Uterus (tissue), 2 donors: ENCODE data around the gene ZNF101.

Experiments
- CTCF ChIP-seq, 4 experiments: fragments of 200-600 bp in 2 of 4; fragments of 450-650 bp in 2 of 4; sonication (generic) in 2 of 4; IDR thresholded peaks; one replicate each; pipeline ENCODE4 v1.5.1; 2016 to 2019; ENCODE audit warnings: antibody characterized with exemption in 4 of 4, mild to moderate bottlenecking in 2 of 4, moderate library complexity in 1 of 4
- POLR2A ChIP-seq, 2 donors: fragments of 450-650 bp; IDR thresholded peaks; one replicate each; pipeline ENCODE4 v1.6.1; 2016; ENCODE audit warnings: antibody characterized with exemption in 2 of 2, mild to moderate bottlenecking in 1 of 2, moderate library complexity in 1 of 2

- TF ChIP-seq CTCF (IDR thresholded peaks at IDR 0.05) (no peak), POLR2A (IDR thresholded peaks at IDR 0.05) (peak in 1 of 2 donors; percentile 34)
Observed at GRCh38 chr19:19668230-19669012, at the start of gene ZNF101.
